WI38 (cell line): Measurements from ENCODE around the gene SEMA5A.

Experiments used
- H3K4me3 ChIP-seq: 2 replicates; pipeline ENCODE4 v1.5.1; 2011; ENCODE audit warnings: low read depth, mild to moderate bottlenecking, control low read depth, low read length
- CTCF ChIP-seq: IDR thresholded peaks from 2 replicates; pipeline ENCODE4 v1.5.1; 2012; ENCODE audit warnings: low read depth, mild to moderate bottlenecking, control low read depth, low read length

The SEMA5A gene

GRCh38 chr5:9052421-9052820 is 493.5 kb downstream of the SEMA5A start:
- no peak for TF ChIP-seq CTCF
- H3K4me3 ChIP-seq, result no peak overlapping the region

- no peak for TF ChIP-seq CTCF
- no peak overlapping the region for H3K4me3 ChIP-seq
Observed at GRCh38 chr5:9051779-9052178, 494.1 kb downstream of the SEMA5A start.

- TF ChIP-seq CTCF, result no peak
- H3K4me3 ChIP-seq, result no peak overlapping the region
Observed at GRCh38 chr5:9047932-9048331, 497.9 kb downstream of the SEMA5A start.

GRCh38 chr5:9046756-9047481 is 499.0 kb downstream of the SEMA5A start:
- H3K4me3 ChIP-seq, result no peak overlapping the region
- no peak for TF ChIP-seq CTCF

GRCh38 chr5:9045946-9046345 is 499.9 kb downstream of the SEMA5A start:
- no peak for TF ChIP-seq CTCF

GRCh38 chr5:9042241-9042640 is 503.6 kb downstream of the SEMA5A start:
- TF ChIP-seq CTCF, result no peak
- H3K4me3 ChIP-seq, result no peak overlapping the region

More at GRCh38 chr5:9045946-9046345, 499.9 kb downstream of the SEMA5A start:
- no peak overlapping the region for H3K4me3 ChIP-seq

GRCh38 chr5:9040475-9040874 is 505.4 kb downstream of the SEMA5A start:
- no peak for TF ChIP-seq CTCF
- H3K4me3 ChIP-seq, result no peak overlapping the region
